ENCODE data around the gene RFESD. TPM values are rescaled to one million over a fixed set of nuclear protein-coding genes. Genes with fewer than 3 reads are reported as not detected.

Gene RFESD
- total RNA-seq, 6 experiments from 2014 or later: 2.2 to 3.7 (median 2.3) TPM

DNA sequence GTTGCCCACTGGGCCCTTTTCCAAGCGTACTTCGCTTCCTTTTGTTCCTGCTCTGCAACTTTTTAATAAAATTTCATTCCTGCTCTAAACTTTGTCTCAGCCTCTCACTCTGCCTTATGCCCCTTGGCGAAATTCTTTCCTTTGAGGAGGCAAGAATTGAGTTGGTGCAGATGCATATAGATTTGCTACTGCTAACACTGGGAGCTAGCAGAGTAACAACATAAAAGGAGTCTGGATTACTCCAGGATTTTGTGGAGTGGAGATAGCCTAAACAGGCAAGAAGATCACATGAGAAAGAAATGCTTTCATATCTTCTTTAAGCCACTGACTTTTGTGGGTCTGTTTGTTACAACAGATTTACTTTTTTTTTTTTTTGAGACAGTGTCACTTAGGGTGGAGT, 12.9 kb upstream of the RFESD start:
- peaks cover 27% of the 10 kb centered on the region for H3K4me1 Mint-ChIP-seq (ENCODE audit: low read depth)
- H3K27ac Mint-ChIP-seq: no peak overlapping the region
- peaks cover 7% of the 10 kb centered on the region; the same call in 1 of the 2 replicates for H3K36me3 Mint-ChIP-seq (ENCODE audit: low read depth)
- H3K27me3 Mint-ChIP-seq (ENCODE audit: insufficient read depth): 0 out of 2 replicates have a peak, but pooled peaks cover 7% of the 10 kb centered on the region
- peaks cover 4% of the 10 kb centered on the region; the same call in 1 of the 2 replicates for H3K9me3 Mint-ChIP-seq
- no peak overlapping the region for H3K4me3 Mint-ChIP-seq
- DNase-seq: no peak
- TF ChIP-seq, protein P1, sequence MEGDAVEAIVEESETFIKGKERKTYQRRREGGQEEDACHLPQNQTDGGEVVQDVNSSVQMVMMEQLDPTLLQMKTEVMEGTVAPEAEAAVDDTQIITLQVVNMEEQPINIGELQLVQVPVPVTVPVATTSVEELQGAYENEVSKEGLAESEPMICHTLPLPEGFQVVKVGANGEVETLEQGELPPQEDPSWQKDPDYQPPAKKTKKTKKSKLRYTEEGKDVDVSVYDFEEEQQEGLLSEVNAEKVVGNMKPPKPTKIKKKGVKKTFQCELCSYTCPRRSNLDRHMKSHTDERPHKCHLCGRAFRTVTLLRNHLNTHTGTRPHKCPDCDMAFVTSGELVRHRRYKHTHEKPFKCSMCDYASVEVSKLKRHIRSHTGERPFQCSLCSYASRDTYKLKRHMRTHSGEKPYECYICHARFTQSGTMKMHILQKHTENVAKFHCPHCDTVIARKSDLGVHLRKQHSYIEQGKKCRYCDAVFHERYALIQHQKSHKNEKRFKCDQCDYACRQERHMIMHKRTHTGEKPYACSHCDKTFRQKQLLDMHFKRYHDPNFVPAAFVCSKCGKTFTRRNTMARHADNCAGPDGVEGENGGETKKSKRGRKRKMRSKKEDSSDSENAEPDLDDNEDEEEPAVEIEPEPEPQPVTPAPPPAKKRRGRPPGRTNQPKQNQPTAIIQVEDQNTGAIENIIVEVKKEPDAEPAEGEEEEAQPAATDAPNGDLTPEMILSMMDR (IDR thresholded peaks at IDR 0.05): no peak

DNA sequence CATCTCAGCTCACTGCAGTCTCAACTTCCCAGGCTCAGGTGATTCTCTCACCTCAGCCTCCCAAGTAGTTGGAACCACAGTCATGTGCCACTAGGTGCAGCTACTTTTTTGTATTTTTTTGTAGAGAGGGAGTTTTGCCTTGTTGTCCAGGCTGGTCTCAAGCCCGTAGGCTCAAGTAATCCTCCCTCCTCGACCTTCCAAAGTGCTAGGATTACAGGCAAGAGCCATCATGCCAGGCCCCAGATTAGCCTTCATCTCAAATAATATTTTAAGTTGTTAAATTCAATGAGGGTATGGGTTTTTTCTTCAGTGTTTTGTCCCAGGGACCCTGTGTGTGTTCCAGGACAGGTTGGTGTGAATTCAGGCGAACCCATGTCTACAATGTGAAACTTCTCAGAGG, 12.5 kb upstream of the RFESD start:
- Mint-ChIP-seq H3K9me3 (peaks cover 4% of the 10 kb centered on the region; the same call in 1 of the 2 replicates), H3K4me3 (no peak overlapping the region), H3K27me3 (ENCODE audit: insufficient read depth) (0 out of 2 replicates have a peak, but pooled peaks cover 7% of the 10 kb centered on the region), H3K36me3 (ENCODE audit: low read depth) (peaks cover 7% of the 10 kb centered on the region; the same call in 1 of the 2 replicates), H3K27ac (no peak overlapping the region), H3K4me1 (ENCODE audit: low read depth) (peaks cover 30% of the 10 kb centered on the region)
- DNase-seq: no peak
- TF ChIP-seq, protein P1 (IDR thresholded peaks at IDR 0.05): no peak

DNA sequence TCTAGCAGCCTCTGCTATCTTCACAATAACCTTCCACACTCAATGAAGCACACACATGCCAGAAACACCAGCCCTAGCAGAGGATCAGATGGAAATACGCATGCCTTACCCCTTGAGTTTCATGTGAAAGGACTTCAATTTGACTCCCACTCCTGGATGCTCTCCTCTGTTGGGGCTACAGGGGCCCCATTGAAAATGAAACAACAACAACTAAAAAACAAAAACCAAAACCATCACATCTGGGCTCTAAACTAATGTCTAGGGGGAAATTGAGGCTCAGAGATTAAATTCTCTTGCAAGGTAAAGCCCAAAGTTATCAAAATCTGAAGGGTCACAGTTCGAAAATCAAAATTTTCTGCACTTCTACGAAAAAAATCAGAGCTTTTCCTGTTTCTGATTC, 7.9 kb upstream of the RFESD start:
- peak overlapping the region; percentile 62; the same call in 1 of the 2 replicates for H3K4me3 Mint-ChIP-seq
- no peaks in the 10 kb centered on the region for H3K36me3 Mint-ChIP-seq (ENCODE audit: low read depth)
- DNase-seq: no peak
- H3K27ac Mint-ChIP-seq: no peak overlapping the region
- peaks cover 15% of the 10 kb centered on the region for H3K4me1 Mint-ChIP-seq (ENCODE audit: low read depth)
- H3K9me3 Mint-ChIP-seq: 0 out of 2 replicates have a peak, but pooled peaks cover under 1% of the 10 kb centered on the region
- 0 out of 2 replicates have a peak, but pooled peaks cover 7% of the 10 kb centered on the region for H3K27me3 Mint-ChIP-seq (ENCODE audit: insufficient read depth)
- TF ChIP-seq, protein P1 (IDR thresholded peaks at IDR 0.05): no peak

DNA sequence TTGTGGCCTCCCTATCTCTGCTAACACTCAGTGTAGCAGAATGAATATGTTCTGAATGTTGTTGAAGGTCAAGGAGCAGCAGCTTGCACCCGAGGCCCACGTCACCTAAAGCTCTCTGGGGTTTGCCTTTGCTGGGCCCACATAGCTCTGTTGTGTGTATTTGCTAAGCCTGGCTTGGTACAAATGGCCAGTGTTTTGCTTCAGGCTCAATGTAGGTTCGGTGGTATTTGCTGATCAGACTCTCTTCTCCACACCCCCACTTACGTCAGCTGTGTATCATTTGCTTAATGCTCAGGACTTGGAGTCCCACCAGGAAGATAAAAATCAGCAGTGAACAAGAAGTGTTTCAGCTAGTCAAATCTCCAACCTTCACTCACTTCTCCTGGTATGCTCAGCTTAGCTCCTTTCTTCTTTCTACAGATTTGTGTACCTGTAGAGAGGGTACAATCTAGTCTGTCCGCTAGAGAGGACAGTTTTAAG, 4.8 kb upstream of the RFESD start:
- Mint-ChIP-seq H3K9me3 (no peaks in the 10 kb centered on the region), H3K36me3 (ENCODE audit: low read depth) (no peaks in the 10 kb centered on the region), H3K27ac (no peak overlapping the region), H3K4me1 (ENCODE audit: low read depth) (peaks cover 38% of the 10 kb centered on the region), H3K4me3 (no peak overlapping the region), H3K27me3 (ENCODE audit: insufficient read depth) (0 out of 2 replicates have a peak, but pooled peaks cover 7% of the 10 kb centered on the region)
- TF ChIP-seq, protein P1 (IDR thresholded peaks at IDR 0.05): no peak
- peak; percentile 52 for DNase-seq

DNA sequence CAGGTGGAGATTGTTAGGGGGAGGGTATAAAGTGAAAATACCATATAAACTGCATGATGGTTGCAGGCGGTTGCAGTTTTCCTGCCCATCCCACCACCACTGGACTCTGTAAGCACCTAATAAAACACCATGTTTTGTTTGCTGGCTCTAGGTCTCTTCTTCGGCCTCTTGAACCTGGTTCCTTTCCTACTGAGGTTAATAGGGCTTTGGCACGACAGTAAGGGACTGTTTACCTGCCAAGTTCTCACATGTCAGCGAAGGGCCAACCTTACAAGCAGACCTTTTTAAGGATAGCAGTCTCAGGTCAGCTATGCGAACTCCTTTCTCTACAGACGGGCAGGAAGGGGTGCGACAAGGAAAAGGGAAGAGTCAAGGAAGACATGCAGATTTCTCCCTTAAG, 3.4 kb upstream of the RFESD start:
- Mint-ChIP-seq H3K27ac (no peak overlapping the region), H3K9me3 (no peaks in the 10 kb centered on the region), H3K4me1 (ENCODE audit: low read depth) (peaks cover 42% of the 10 kb centered on the region), H3K27me3 (ENCODE audit: insufficient read depth) (0 out of 2 replicates have a peak, but pooled peaks cover 5% of the 10 kb centered on the region), H3K4me3 (no peak overlapping the region), H3K36me3 (ENCODE audit: low read depth) (no peaks in the 10 kb centered on the region)
- no peak for DNase-seq
- TF ChIP-seq, protein P1 (IDR thresholded peaks at IDR 0.05): no peak
